ENCODE data around the gene TXNRD2.

GRCh38 chr22:19850763-19851109 is 90.9 kb downstream of the TXNRD2 start:
- TF ChIP-seq POLR2AphosphoS5 (IDR thresholded peaks at IDR 0.05) (no peak), POLR2A (IDR thresholded peaks at IDR 0.05) (no peak), CTCF (IDR thresholded peaks at IDR 0.05) (no peak)
